NCI-H2029 treated with DMSO at 0.1 percent for 48 hours (cell line): Measurements from ENCODE around the gene DBH.

Experiments
- DNase-seq: peaks from one replicate; lab custom pipeline; 2025; lab: John Stamatoyannopoulos, UW

Gene DBH

GRCh38 chr9:133684121-133684935 lies 48.2 kb downstream of the DBH start:
- no peak for DNase-seq

- DNase-seq, result no peak
These were observed 48.8 kb downstream of the DBH start for GRCh38 chr9:133684936-133685361.

GRCh38 chr9:133685653-133686609 lies 49.8 kb downstream of the DBH start:
- no peak for DNase-seq

GRCh38 chr9:133686642-133687575 lies 50.7 kb downstream of the DBH start:
- peak; percentile 43 for DNase-seq

- no peak for DNase-seq
These were observed 51.9 kb downstream of the DBH start for GRCh38 chr9:133687856-133688761.

- DNase-seq, result no peak
These were observed 53.1 kb downstream of the DBH start for GRCh38 chr9:133689151-133689763.

GRCh38 chr9:133690081-133690561 lies 54.0 kb downstream of the DBH start:
- DNase-seq, result no peak

GRCh38 chr9:133691191-133691590 lies 55.0 kb downstream of the DBH start:
- DNase-seq, result no peak

- no peak for DNase-seq
These were observed 55.6 kb downstream of the DBH start for GRCh38 chr9:133691626-133692363.

GRCh38 chr9:133692364-133692985 lies 56.3 kb downstream of the DBH start:
- no peak for DNase-seq

GRCh38 chr9:133693116-133693515 lies 57.0 kb downstream of the DBH start:
- DNase-seq, result no peak

- DNase-seq, result no peak
These were observed 57.8 kb downstream of the DBH start for GRCh38 chr9:133693703-133694529.

- no peak for DNase-seq
These were observed 58.5 kb downstream of the DBH start for GRCh38 chr9:133694686-133695085.

- no peak for DNase-seq
These were observed 59.9 kb downstream of the DBH start for GRCh38 chr9:133696071-133696472.

- no peak for DNase-seq
These were observed 63.4 kb downstream of the DBH start for GRCh38 chr9:133699546-133699945.

GRCh38 chr9:133700819-133701320 lies 64.7 kb downstream of the DBH start:
- no peak for DNase-seq

GRCh38 chr9:133701321-133701980 lies 65.3 kb downstream of the DBH start:
- DNase-seq, result no peak
